ENCODE data around the gene FRMD6.

DNA sequence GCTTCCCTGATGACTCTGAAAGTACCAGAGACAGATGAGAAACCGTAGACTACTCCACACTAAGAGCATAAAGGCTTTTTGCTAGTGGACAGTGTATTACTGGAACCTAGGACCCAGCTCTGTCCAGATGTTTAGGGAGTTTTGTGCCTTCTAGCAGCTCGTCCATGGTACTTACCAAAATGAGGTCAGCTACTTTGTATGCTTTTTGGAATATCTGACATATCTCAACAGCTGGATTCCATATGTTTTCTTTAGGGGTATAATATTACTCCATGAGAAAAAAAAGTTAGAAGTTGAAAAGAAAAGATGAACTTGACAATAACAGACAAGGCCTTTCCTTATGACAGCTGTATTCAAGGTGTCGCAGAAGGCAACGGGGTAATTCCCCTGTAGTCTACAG, 32.1 kb upstream of the FRMD6 start:
- TF ChIP-seq, protein P1, sequence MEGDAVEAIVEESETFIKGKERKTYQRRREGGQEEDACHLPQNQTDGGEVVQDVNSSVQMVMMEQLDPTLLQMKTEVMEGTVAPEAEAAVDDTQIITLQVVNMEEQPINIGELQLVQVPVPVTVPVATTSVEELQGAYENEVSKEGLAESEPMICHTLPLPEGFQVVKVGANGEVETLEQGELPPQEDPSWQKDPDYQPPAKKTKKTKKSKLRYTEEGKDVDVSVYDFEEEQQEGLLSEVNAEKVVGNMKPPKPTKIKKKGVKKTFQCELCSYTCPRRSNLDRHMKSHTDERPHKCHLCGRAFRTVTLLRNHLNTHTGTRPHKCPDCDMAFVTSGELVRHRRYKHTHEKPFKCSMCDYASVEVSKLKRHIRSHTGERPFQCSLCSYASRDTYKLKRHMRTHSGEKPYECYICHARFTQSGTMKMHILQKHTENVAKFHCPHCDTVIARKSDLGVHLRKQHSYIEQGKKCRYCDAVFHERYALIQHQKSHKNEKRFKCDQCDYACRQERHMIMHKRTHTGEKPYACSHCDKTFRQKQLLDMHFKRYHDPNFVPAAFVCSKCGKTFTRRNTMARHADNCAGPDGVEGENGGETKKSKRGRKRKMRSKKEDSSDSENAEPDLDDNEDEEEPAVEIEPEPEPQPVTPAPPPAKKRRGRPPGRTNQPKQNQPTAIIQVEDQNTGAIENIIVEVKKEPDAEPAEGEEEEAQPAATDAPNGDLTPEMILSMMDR (IDR thresholded peaks at IDR 0.05) = no peak
- TF ChIP-seq TCF7L2 (IDR thresholded peaks at IDR 0.05; ENCODE audit: low read depth, low read length) (no peak), POLR2AphosphoS5 (IDR thresholded peaks at IDR 0.05; ENCODE audit: low read depth, low read length) (no peak), REST (IDR thresholded peaks at IDR 0.05; ENCODE audit: insufficient read depth in 1 of 2, low read depth in 2 of 2, low read length in 1 of 2) (no peak)

Data from Panc1 (cell line).